HepG2 (cell line): Measurements from ENCODE around the gene NPSR1. TPM values are rescaled to one million over a fixed set of nuclear protein-coding genes. Genes with fewer than 3 reads are reported as not detected.
A peak's percentile ranks its signal among the peaks of the same experiment; 100 is the strongest.

Source experiments
- DRAP1 ChIP-seq: IDR thresholded peaks from 2 replicates; pipeline ENCODE4 v1.6.1; 2016; ENCODE audit warnings: missing genetic modification reagents, missing compliant biosample characterization
- GTF3A ChIP-seq: sonication (generic); formaldehyde crosslinking; conservative IDR thresholded peaks from 2 replicates; pipeline ENCODE4 v1.4.0; 2020; ENCODE audit warnings: mild to moderate bottlenecking, missing genetic modification reagents
- HNRNPL ChIP-seq: fragments of 200-400 bp; formaldehyde crosslinking; IDR thresholded peaks from 2 replicates; pipeline ENCODE4 v1.6.1; 2017; ENCODE audit warnings: mild to moderate bottlenecking, low read depth, low read length
- KMT2B ChIP-seq: IDR thresholded peaks from 2 replicates; pipeline ENCODE4 v1.6.1; 2016; ENCODE audit warnings: missing genetic modification reagents, missing compliant biosample characterization
- MXD1 ChIP-seq: sonication (generic); formaldehyde crosslinking; IDR thresholded peaks from 2 replicates; pipeline ENCODE4 v1.4.0; 2020; ENCODE audit warnings: mild to moderate bottlenecking, missing genetic modification reagents
- NR2F2 ChIP-seq: IDR thresholded peaks from 2 replicates; pipeline ENCODE4 v1.6.1; 2012; ENCODE audit warnings: low read depth, inconsistent platforms, borderline replicate concordance
- PPARG ChIP-seq: conservative IDR thresholded peaks from 2 replicates; pipeline ENCODE4 v1.6.1; 2016; ENCODE audit warnings: missing biosample characterization, missing genetic modification reagents
- RARA ChIP-seq: IDR thresholded peaks from 2 replicates; pipeline ENCODE4 v1.6.1; 2016; ENCODE audit warnings: missing genetic modification reagents, missing compliant biosample characterization
- SOX6 ChIP-seq, 2 experiments: fragments of 450-650 bp in 1 of 2; sonication (generic) in 1 of 2; formaldehyde crosslinking in 1 of 2; IDR thresholded peaks; 2 replicates each; pipeline versions ENCODE4 v1.4.0 to v1.6.1; 2017 to 2020; ENCODE audit warnings: antibody characterized with exemption in 1 of 2, mild to moderate bottlenecking in 1 of 2, missing genetic modification reagents in 1 of 2
- TP53 ChIP-seq: sonication (generic); formaldehyde crosslinking; conservative IDR thresholded peaks from 2 replicates; pipeline ENCODE4 v1.4.0; 2020; ENCODE audit warnings: missing genetic modification reagents
- ZBTB42 ChIP-seq: sonication (generic); formaldehyde crosslinking; IDR thresholded peaks from 2 replicates; pipeline ENCODE4 v1.5.0; 2020; ENCODE audit warnings: mild to moderate bottlenecking, missing genetic modification reagents
- ZFP37 ChIP-seq: sonication (generic); formaldehyde crosslinking; IDR thresholded peaks from 2 replicates; pipeline ENCODE4 v1.4.0; 2020; ENCODE audit warnings: missing genetic modification reagents, borderline replicate concordance
- ZNF207 ChIP-seq: fragments of 450-650 bp; IDR thresholded peaks from 2 replicates; pipeline ENCODE4 v1.6.1; 2016; ENCODE audit warnings: antibody characterized with exemption, borderline replicate concordance
- ZNF230 ChIP-seq: sonication (generic); formaldehyde crosslinking; IDR thresholded peaks from 2 replicates; pipeline ENCODE4 v1.4.0; 2020; ENCODE audit warnings: mild to moderate bottlenecking, missing genetic modification reagents
- ZNF232 ChIP-seq: sonication (generic); formaldehyde crosslinking; IDR thresholded peaks from 2 replicates; pipeline ENCODE4 v1.4.0; 2020; ENCODE audit warnings: missing genetic modification reagents, borderline replicate concordance
- ZNF547 ChIP-seq: sonication (generic); formaldehyde crosslinking; IDR thresholded peaks from 2 replicates; pipeline ENCODE4 v1.5.1; 2020; ENCODE audit warnings: mild to moderate bottlenecking, missing genetic modification reagents
- ZNF589 ChIP-seq: sonication (generic); formaldehyde crosslinking; conservative IDR thresholded peaks from 2 replicates; pipeline ENCODE4 v1.8.0; 2022; ENCODE audit warnings: mild to moderate bottlenecking, moderate library complexity, missing genetic modification reagents
- ZNF775 ChIP-seq: sonication (generic); formaldehyde crosslinking; IDR thresholded peaks from 2 replicates; pipeline ENCODE4 v1.4.0; 2020; ENCODE audit warnings: missing genetic modification reagents, mild to moderate bottlenecking, moderate library complexity, borderline replicate concordance
- ZSCAN25 ChIP-seq: sonication (generic); formaldehyde crosslinking; IDR thresholded peaks from 2 replicates; pipeline ENCODE4 v1.8.0; 2022; ENCODE audit warnings: mild to moderate bottlenecking, missing genetic modification reagents
- polyA plus RNA-seq, 8 experiments: library from polyadenylated mRNA; depleted of rRNA in 3 of 8; stranded (reverse) in 7 of 8; unstranded in 1 of 8; fragments of >200 nt; fragmentation: Illumina TruSeq in 4 of 8; extraction: Trizol in 4 of 8; gene quantifications; 2 replicates each; pipeline versions ENCODE4 v1.2.1 to v1.2.3, GENCODE V29; 2011 to 2016; ENCODE audit warnings: low read depth in 4 of 8, missing spikeins in 1 of 8, mixed read lengths in 1 of 8; ENCODE audit not compliant: insufficient read depth in 1 of 8
- total RNA-seq, 5 experiments: library from RNA; depleted of rRNA; stranded (reverse); fragments of >200 nt; fragmentation: Illumina TruSeq; extraction: Trizol; gene quantifications; 2 replicates each; pipeline ENCODE4 v1.2.3, GENCODE V29; 2016; ENCODE audit warnings: low read depth in 1 of 5
- TF ChIP-seq, protein P1 (sequence below): IDR thresholded peaks from 2 replicates; pipeline ENCODE4 v1.6.1; 2012; ENCODE audit warnings: inconsistent platforms
- TF ChIP-seq, protein P2 (sequence below): IDR thresholded peaks from 2 replicates; pipeline ENCODE4 v1.6.1; 2016; ENCODE audit warnings: missing compliant biosample characterization, missing genetic modification reagents, borderline replicate concordance
- TF ChIP-seq, protein P3 (sequence below): IDR thresholded peaks from 2 replicates; pipeline ENCODE4 v1.6.1; 2016
- TF ChIP-seq, protein P4 (sequence below): sonication (generic); formaldehyde crosslinking; IDR thresholded peaks from 2 replicates; pipeline ENCODE4 v1.4.0; 2020; ENCODE audit warnings: missing genetic modification reagents, mild to moderate bottlenecking, borderline replicate concordance

Gene NPSR1
- total and polyA plus RNA-seq, 2 of the 13 experiments (the other 11 are each of a cell fraction or from before 2014, with no cell fraction given), result not detected

DNA sequence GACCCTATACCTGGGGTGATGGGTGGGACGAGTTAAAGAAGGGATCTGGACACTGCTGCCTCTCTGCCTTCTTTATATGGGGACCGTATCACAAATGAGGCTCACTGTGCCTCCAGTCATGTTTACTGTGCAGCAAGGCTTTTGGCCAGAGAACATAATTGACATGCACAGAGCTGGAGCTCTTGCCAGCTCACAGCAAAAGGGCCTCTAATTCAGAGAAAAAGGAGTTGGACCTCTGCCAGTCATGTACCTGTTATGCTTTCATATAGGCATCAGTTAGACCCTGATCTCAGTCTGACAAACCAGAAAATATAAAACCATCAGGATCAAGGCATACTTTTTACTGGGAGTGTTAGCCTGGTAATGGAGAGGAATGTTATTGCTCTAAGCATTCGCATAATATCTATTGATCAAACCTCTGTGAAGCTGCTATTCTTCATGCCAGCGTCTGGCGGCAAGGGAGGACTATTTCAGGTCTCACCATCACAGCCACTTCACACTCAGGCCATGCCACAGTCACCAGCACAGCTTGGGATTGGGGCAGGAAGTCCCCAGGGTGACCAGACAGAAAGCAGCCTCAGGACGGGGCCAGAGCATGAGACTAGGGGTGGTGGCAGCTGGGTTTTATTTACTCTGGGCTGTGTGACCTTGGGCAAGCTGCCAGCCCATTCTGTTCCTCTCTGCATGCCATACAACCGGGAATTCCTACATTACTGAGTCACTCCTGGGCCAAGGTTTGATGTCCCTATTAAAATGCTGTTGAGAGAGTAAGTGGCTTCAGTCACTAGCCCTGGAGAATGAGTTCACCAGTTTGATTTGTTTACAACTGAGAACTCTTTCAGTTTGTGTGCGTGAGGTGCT is 90.1 kb downstream of the NPSR1 start (continued):
- TF ChIP-seq, protein P1, sequence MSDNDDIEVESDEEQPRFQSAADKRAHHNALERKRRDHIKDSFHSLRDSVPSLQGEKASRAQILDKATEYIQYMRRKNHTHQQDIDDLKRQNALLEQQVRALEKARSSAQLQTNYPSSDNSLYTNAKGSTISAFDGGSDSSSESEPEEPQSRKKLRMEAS, result peak; percentile 84
- TF ChIP-seq, protein P2, sequence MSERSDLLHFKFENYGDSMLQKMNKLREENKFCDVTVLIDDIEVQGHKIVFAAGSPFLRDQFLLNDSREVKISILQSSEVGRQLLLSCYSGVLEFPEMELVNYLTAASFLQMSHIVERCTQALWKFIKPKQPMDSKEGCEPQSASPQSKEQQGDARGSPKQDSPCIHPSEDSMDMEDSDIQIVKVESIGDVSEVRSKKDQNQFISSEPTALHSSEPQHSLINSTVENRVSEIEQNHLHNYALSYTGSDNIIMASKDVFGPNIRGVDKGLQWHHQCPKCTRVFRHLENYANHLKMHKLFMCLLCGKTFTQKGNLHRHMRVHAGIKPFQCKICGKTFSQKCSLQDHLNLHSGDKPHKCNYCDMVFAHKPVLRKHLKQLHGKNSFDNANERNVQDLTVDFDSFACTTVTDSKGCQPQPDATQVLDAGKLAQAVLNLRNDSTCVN, result no peak
- peak; percentile 70; the same call in 1 of the 2 replicates for TF ChIP-seq TP53 (CRISPR knock-in tag)
- peak; percentile 74 for TF ChIP-seq RARA
- peak; percentile 76; the same call in 1 of the 2 replicates for TF ChIP-seq ZNF775
- TF ChIP-seq ZNF230, result no peak; the same call in 1 of the 2 replicates
- no peak for TF ChIP-seq KMT2B
- TF ChIP-seq GTF3A (CRISPR knock-in tag), result peak; percentile 51; the same call in 1 of the 2 replicates
- TF ChIP-seq, protein P3, sequence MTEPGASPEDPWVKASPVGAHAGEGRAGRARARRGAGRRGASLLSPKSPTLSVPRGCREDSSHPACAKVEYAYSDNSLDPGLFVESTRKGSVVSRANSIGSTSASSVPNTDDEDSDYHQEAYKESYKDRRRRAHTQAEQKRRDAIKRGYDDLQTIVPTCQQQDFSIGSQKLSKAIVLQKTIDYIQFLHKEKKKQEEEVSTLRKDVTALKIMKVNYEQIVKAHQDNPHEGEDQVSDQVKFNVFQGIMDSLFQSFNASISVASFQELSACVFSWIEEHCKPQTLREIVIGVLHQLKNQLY (CRISPR knock-in tag), result peak; percentile 34; the same call in 1 of the 2 replicates
- 0 out of 2 replicates have a peak, but pooled peaks have one; percentile 50 for TF ChIP-seq NR2F2
- TF ChIP-seq ZBTB42 (CRISPR knock-in tag), result 0 out of 2 replicates have a peak, but pooled peaks have one; percentile 29
- peak; percentile 82; the same call in 1 of the 2 replicates for TF ChIP-seq ZNF547 (CRISPR knock-in tag)
- peak; percentile 31 for TF ChIP-seq DRAP1 (CRISPR knock-in tag)
- peak; percentile 33; the same call in 1 of the 2 replicates for TF ChIP-seq MXD1
- peak; percentile 37; the same call in 1 of the 2 replicates for TF ChIP-seq ZNF232 (CRISPR knock-in tag)
- TF ChIP-seq, protein P4, sequence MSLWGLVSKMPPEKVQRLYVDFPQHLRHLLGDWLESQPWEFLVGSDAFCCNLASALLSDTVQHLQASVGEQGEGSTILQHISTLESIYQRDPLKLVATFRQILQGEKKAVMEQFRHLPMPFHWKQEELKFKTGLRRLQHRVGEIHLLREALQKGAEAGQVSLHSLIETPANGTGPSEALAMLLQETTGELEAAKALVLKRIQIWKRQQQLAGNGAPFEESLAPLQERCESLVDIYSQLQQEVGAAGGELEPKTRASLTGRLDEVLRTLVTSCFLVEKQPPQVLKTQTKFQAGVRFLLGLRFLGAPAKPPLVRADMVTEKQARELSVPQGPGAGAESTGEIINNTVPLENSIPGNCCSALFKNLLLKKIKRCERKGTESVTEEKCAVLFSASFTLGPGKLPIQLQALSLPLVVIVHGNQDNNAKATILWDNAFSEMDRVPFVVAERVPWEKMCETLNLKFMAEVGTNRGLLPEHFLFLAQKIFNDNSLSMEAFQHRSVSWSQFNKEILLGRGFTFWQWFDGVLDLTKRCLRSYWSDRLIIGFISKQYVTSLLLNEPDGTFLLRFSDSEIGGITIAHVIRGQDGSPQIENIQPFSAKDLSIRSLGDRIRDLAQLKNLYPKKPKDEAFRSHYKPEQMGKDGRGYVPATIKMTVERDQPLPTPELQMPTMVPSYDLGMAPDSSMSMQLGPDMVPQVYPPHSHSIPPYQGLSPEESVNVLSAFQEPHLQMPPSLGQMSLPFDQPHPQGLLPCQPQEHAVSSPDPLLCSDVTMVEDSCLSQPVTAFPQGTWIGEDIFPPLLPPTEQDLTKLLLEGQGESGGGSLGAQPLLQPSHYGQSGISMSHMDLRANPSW (CRISPR knock-in tag), result peak; percentile 81; the same call in 1 of the 2 replicates
- peak; percentile 56; the same call in 1 of the 2 replicates for TF ChIP-seq HNRNPL
- peak; percentile 64 for TF ChIP-seq PPARG
- peak; percentile 84; the same call in 1 of the 2 replicates for TF ChIP-seq ZFP37 (CRISPR knock-in tag)
- TF ChIP-seq ZSCAN25 (CRISPR knock-in tag), result 0 out of 2 replicates have a peak, but pooled peaks have one; percentile 62
- no peak for TF ChIP-seq SOX6 (IDR thresholded peaks at IDR 0.05)
- peak; percentile 98 for TF ChIP-seq SOX6 (CRISPR knock-in tag; IDR thresholded peaks at IDR 0.05)
- TF ChIP-seq ZNF207, result no peak
- TF ChIP-seq ZNF589, result peak; percentile 69; the same call in 1 of the 2 replicates
